Activated CD4-positive, alpha-beta memory T cell treated with anti-CD3 and anti-CD28 coated beads for 36 hours (primary cell): ENCODE measurements around the gene DPH6. TPM values are rescaled to one million over a fixed set of nuclear protein-coding genes. Genes with fewer than 3 reads are reported as not detected.
"Not testable (repeated sequence)": the region's sequence is repeated elsewhere in the genome, so short reads cannot be mapped to it uniquely, and the experiment has no call there.

Source experiments
- CTCF ChIA-PET: fragments of 350-600 bp; sonication (Branson Sonifier 250); formaldehyde crosslinking; loops from one replicate; lab custom pipeline; 2021; ENCODE audit warnings: antibody characterized with exemption, inconsistent platforms; lab: Charles Lee
- POLR2A ChIA-PET: fragments of 350-600 bp; sonication (Branson Sonifier 250); formaldehyde crosslinking; loops from one replicate; lab custom pipeline; 2021; ENCODE audit warnings: antibody characterized with exemption; lab: Charles Lee
- DNase-seq: peaks from one replicate; pipeline ENCODE4 v3.0.0-alpha.2; 2020
- H3K27ac Mint-ChIP-seq: one replicate; pipeline ENCODE4 v1.8.0; 2021; ENCODE audit warnings: mixed read lengths
- H3K27me3 Mint-ChIP-seq: one replicate; pipeline ENCODE4 v1.8.0; 2021; ENCODE audit warnings: mixed read lengths
- H3K36me3 Mint-ChIP-seq: one replicate; pipeline ENCODE4 v1.8.0; 2021; ENCODE audit warnings: mixed read lengths
- H3K4me1 Mint-ChIP-seq: one replicate; pipeline ENCODE4 v1.8.0; 2021; ENCODE audit warnings: low read depth, mixed read lengths
- H3K4me3 Mint-ChIP-seq: one replicate; pipeline ENCODE4 v1.8.0; 2021; ENCODE audit warnings: mild to moderate bottlenecking, mixed read lengths
- H3K9me3 Mint-ChIP-seq: one replicate; pipeline ENCODE4 v1.8.0; 2021; ENCODE audit warnings: mixed read lengths
- intact Hi-C: fragments of 100-400 bp; cut with micrococcal nuclease; formaldehyde crosslinking; loops from one replicate; pipeline ENCODE4 v1.15.1; 2023
- total RNA-seq, 2 experiments: library from RNA; stranded (reverse); gene quantifications; one replicate each; pipeline ENCODE4 v1.2.3, GENCODE V29; 2021

DPH6 gene
- total RNA-seq, 2 experiments from 2014 or later: 14.3 to 15.9 TPM

GRCh38 chr15:35362195-35362829 is 183.7 kb downstream of the DPH6 start:
- ChIA-PET POLR2A (no interaction called here), CTCF (no interaction called here)
- intact Hi-C loops: no loop called here
- H3K4me3 Mint-ChIP-seq: no peak overlapping the region
- H3K36me3 Mint-ChIP-seq: peaks cover 22% of the 10 kb centered on the region
- no peaks in the 10 kb centered on the region for H3K4me1 Mint-ChIP-seq
- H3K27me3 Mint-ChIP-seq: no peaks in the 10 kb centered on the region
- no peak overlapping the region for H3K27ac Mint-ChIP-seq
- peaks cover 73% of the 10 kb centered on the region for H3K9me3 Mint-ChIP-seq
- no peak for DNase-seq

- Mint-ChIP-seq H3K9me3 (peaks cover 84% of the 10 kb centered on the region), H3K27me3 (no peaks in the 10 kb centered on the region), H3K4me1 (no peaks in the 10 kb centered on the region), H3K27ac (no peak overlapping the region), H3K4me3 (no peak overlapping the region), H3K36me3 (peaks cover 3% of the 10 kb centered on the region)
- CTCF ChIA-PET: no interaction called here
- intact Hi-C loops: no loop called here
- POLR2A ChIA-PET: no interaction called here
- no peak for DNase-seq
Measured at GRCh38 chr15:35358824-35359223, 187.1 kb downstream of the DPH6 start.

- Mint-ChIP-seq H3K4me3 (no peak overlapping the region), H3K36me3 (no peaks in the 10 kb centered on the region), H3K27me3 (no peaks in the 10 kb centered on the region), H3K27ac (no peak overlapping the region), H3K4me1 (no peaks in the 10 kb centered on the region), H3K9me3 (peaks cover 54% of the 10 kb centered on the region)
- POLR2A ChIA-PET: no interaction called here
- no peak for DNase-seq
- CTCF ChIA-PET: no interaction called here
- intact Hi-C loops: no loop called here
Measured at GRCh38 chr15:35351059-35351458, 194.9 kb downstream of the DPH6 start.

DNA sequence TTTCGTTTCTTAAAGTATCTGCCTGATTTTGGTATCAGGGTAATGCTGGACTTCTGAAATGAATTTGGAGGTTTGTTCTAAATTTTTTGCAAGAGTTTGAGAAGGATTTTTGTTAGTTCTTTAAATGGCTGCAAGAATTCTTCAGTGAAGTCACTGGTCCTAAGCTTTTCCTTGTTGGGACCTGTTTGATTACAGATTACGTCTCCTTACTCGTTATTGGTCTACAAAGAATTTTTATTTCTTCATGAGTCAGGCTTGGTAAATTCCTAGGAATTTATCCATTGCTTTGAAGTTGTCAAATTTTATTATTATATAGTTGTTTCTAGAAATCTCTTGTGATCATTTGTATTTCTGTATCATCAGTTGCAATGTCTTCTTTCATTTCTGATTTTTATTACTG is 196.0 kb downstream of the DPH6 start:
- DNase-seq: no peak
- POLR2A ChIA-PET: no interaction called here
- H3K4me3 Mint-ChIP-seq: no peak overlapping the region

DNA sequence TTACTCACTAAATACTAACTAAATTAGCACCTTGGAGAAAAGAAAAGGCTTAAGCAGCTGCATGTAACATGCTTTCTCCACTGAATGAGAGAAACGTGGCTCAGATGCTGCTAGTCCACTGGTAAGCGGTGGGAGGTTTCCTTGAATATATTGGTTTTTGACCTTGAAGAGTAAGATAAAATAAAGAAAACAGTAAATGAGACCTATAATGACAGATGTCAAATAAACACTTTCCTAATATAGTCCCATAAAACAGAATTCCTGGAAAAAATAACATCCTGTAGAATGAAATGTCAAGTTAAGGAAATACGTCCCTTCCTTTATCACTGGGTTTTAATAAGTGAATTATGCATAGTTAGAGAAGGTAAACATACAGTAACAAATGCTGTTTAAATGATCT is 215.0 kb downstream of the DPH6 start:
- no peak for DNase-seq
- Mint-ChIP-seq H3K27me3 (no peaks in the 10 kb centered on the region), H3K4me3 (no peak overlapping the region), H3K36me3 (no peaks in the 10 kb centered on the region), H3K9me3 (peaks cover 4% of the 10 kb centered on the region), H3K27ac (no peak overlapping the region), H3K4me1 (no peaks in the 10 kb centered on the region)
- ChIA-PET POLR2A (no interaction called here), CTCF (no interaction called here)
- intact Hi-C loops: no loop called here

More for the DNA sequence above, 196.0 kb downstream of the DPH6 start:
- no peaks in the 10 kb centered on the region for H3K4me1 Mint-ChIP-seq
- H3K9me3 Mint-ChIP-seq: peaks cover 43% of the 10 kb centered on the region
- CTCF ChIA-PET: no interaction called here
- no peak overlapping the region for H3K27ac Mint-ChIP-seq
- no peaks in the 10 kb centered on the region for H3K36me3 Mint-ChIP-seq
- no peaks in the 10 kb centered on the region for H3K27me3 Mint-ChIP-seq
- intact Hi-C loops: no loop called here

- ChIA-PET CTCF (no interaction called here), POLR2A (no interaction called here)
- Mint-ChIP-seq H3K9me3 (no peaks in the 10 kb centered on the region), H3K36me3 (no peaks in the 10 kb centered on the region), H3K27ac (no peak overlapping the region), H3K4me3 (no peak overlapping the region), H3K27me3 (no peaks in the 10 kb centered on the region), H3K4me1 (no peaks in the 10 kb centered on the region)
- intact Hi-C loops: no loop called here
- DNase-seq: no peak
Measured at GRCh38 chr15:35330048-35330695, 215.8 kb downstream of the DPH6 start.

GRCh38 chr15:35329521-35329961 is 216.4 kb downstream of the DPH6 start:
- Mint-ChIP-seq H3K27ac (no peak overlapping the region), H3K36me3 (no peaks in the 10 kb centered on the region), H3K9me3 (no peaks in the 10 kb centered on the region)

DNA sequence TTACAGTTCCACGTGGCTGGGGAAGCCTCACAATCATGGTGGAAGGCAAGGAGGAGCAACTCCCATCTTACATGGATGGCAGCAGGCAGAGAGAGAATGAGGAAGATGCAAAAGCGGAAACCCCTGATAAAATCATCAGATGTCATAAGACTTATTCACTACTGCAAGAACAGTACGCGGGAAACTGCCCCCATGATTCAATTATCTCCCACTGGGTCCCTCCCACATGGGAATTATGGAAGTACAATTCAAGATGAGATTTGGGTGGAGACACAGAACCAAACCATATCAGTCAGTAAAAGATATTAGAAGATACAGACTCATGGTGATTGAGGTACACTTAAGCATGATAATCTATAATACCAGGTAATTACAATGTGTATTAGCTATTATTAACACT is 217.1 kb downstream of the DPH6 start:
- DNase-seq, intact Hi-C loops, H3K36me3 Mint-ChIP-seq, CTCF ChIA-PET, POLR2A ChIA-PET, H3K27me3 Mint-ChIP-seq, H3K4me3 Mint-ChIP-seq, H3K4me1 Mint-ChIP-seq, H3K27ac Mint-ChIP-seq, H3K9me3 Mint-ChIP-seq: not testable (repeated sequence)

More at GRCh38 chr15:35329521-35329961, 216.4 kb downstream of the DPH6 start:
- ChIA-PET CTCF (no interaction called here), POLR2A (no interaction called here)
- no peak for DNase-seq
- no peaks in the 10 kb centered on the region for H3K4me1 Mint-ChIP-seq
- intact Hi-C loops: no loop called here
- H3K4me3 Mint-ChIP-seq: no peak overlapping the region
- no peaks in the 10 kb centered on the region for H3K27me3 Mint-ChIP-seq

DNA sequence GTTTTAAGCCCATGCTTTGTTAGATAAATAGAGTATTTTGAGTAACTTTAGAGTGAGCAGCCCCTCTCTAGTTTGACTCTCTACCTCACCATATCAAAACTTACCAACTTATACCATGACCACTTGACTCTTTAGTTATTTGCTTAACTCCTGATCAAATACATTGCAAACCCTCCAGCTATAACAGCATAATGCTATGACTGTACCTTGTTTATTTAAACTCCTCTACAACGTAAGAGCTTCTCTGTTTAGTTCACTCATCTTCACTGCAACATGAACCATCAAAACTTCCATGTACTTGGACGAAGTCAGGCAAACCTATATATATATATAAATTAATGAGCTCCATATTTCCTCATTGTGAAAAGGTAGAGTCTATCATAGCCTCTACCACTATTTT is 218.2 kb downstream of the DPH6 start:
- Mint-ChIP-seq H3K9me3 (no peaks in the 10 kb centered on the region), H3K4me1 (no peaks in the 10 kb centered on the region), H3K27me3 (no peaks in the 10 kb centered on the region), H3K36me3 (no peaks in the 10 kb centered on the region), H3K4me3 (no peak overlapping the region), H3K27ac (no peak overlapping the region)
- intact Hi-C loops: no loop called here
- CTCF ChIA-PET: no interaction called here
- POLR2A ChIA-PET: no interaction called here
- DNase-seq: no peak

- no peak for DNase-seq
- ChIA-PET POLR2A (no interaction called here), CTCF (no interaction called here)
- Mint-ChIP-seq H3K36me3 (no peaks in the 10 kb centered on the region), H3K4me1 (no peaks in the 10 kb centered on the region), H3K9me3 (no peaks in the 10 kb centered on the region), H3K27me3 (no peaks in the 10 kb centered on the region), H3K4me3 (no peak overlapping the region), H3K27ac (no peak overlapping the region)
- intact Hi-C loops: no loop called here
Measured at GRCh38 chr15:35325374-35325941, 220.5 kb downstream of the DPH6 start.

DNA sequence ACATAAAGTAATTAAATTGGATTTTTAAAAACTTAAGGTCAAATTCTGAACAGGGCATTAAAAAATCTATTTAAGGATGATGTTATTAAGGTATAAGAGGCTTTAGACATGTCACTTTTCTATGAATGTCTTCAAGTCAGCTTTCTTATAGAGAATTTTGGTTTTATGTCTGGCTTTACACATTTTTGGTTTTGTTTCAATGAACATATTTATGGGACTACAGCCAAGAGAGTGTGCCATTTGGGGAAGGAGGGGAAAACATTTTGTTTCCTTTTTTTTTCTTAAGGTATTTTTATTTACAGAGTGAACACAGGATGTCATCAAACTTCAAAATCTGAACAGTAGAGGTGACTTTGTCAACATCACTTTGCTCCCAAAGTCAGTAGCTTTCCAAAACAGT is 222.8 kb downstream of the DPH6 start:
- H3K27me3 Mint-ChIP-seq: no peaks in the 10 kb centered on the region
- CTCF ChIA-PET: no interaction called here
- H3K27ac Mint-ChIP-seq: no peak overlapping the region
- intact Hi-C loops: no loop called here
- POLR2A ChIA-PET: no interaction called here
- H3K36me3 Mint-ChIP-seq: no peaks in the 10 kb centered on the region
- no peak for DNase-seq
- H3K9me3 Mint-ChIP-seq: no peaks in the 10 kb centered on the region
- H3K4me1 Mint-ChIP-seq: no peaks in the 10 kb centered on the region
- no peak overlapping the region for H3K4me3 Mint-ChIP-seq

GRCh38 chr15:35321926-35322325 is 224.0 kb downstream of the DPH6 start:
- Mint-ChIP-seq H3K27me3 (no peaks in the 10 kb centered on the region), H3K9me3 (no peaks in the 10 kb centered on the region), H3K36me3 (no peaks in the 10 kb centered on the region), H3K4me3 (no peak overlapping the region), H3K4me1 (no peaks in the 10 kb centered on the region), H3K27ac (no peak overlapping the region)
- POLR2A ChIA-PET: no interaction called here
- DNase-seq: no peak
- intact Hi-C loops: no loop called here
- CTCF ChIA-PET: no interaction called here

- no peak for DNase-seq
- Mint-ChIP-seq H3K27ac (no peak overlapping the region), H3K4me1 (no peaks in the 10 kb centered on the region), H3K4me3 (no peak overlapping the region), H3K36me3 (no peaks in the 10 kb centered on the region), H3K27me3 (no peaks in the 10 kb centered on the region), H3K9me3 (no peaks in the 10 kb centered on the region)
- POLR2A ChIA-PET: no interaction called here
- intact Hi-C loops: no loop called here
- CTCF ChIA-PET: interaction anchor here (0.7 kb wide), 1 partner anchor 12 kb away, joined by 3 read pairs; no protein-coding TSS in a partner anchor
Measured at GRCh38 chr15:35320911-35321310, 225.1 kb downstream of the DPH6 start.
